ENCODE data around the gene TMEM51. TPM values are rescaled to one million over a fixed set of nuclear protein-coding genes. Genes with fewer than 3 reads are reported as not detected.
A peak's percentile ranks its signal among the peaks of the same experiment; 100 is the strongest.

The TMEM51 gene
- total and polyA plus RNA-seq, 9 of the 15 experiments (the other 6 are each of a cell fraction or from before 2014, with no cell fraction given): 0.06 to 1.4 (median 0.58) TPM

GRCh38 chr1:15104768-15105167, 48.8 kb upstream of the TMEM51 start:
- Histone ChIP-seq H3K9me3 (replicated peaks; ENCODE audit: control insufficient read depth, insufficient read depth, low read depth, low read length) (no peaks in the 10 kb centered on the region), H3K27me3 (ENCODE audit: control insufficient read depth in 2 of 2, insufficient read depth in 2 of 2, low read length in 2 of 2) (peaks cover 0 to 30% of the 10 kb centered on the region in 2 experiments; a peak in 1 of 5 replicates), H3K4me1 (replicated peaks in 1 of 2; ENCODE audit: control insufficient read depth in 2 of 2, insufficient read depth in 2 of 2, low read length in 2 of 2) (peaks cover 0 to 2% of the 10 kb centered on the region in 2 experiments; a peak in 1 of 5 replicates), H3K9ac (ENCODE audit: insufficient read depth in 1 of 2, low read depth in 2 of 2, low read length in 2 of 2) (no peak overlapping the region), H4K20me1 (replicated peaks; ENCODE audit: control insufficient read depth, insufficient read depth, low read length) (peaks cover 15% of the 10 kb centered on the region), H3K79me2 (ENCODE audit: control insufficient read depth, insufficient read depth, low read length) (no peaks in the 10 kb centered on the region), H3K9me1 (ENCODE audit: control insufficient read depth, insufficient read depth, low read length) (no peaks in the 10 kb centered on the region), H2AFZ (ENCODE audit: low read depth, low read length) (no peak overlapping the region), H3K4me2 (ENCODE audit: insufficient read depth, low read length) (no peak overlapping the region), H3K4me3 (no peak overlapping the region), H3K27ac (ENCODE audit: extremely low read depth, low read depth, low read length) (no peak overlapping the region), H3K36me3 (ENCODE audit: control insufficient read depth, insufficient read depth, low read length) (no peaks in the 10 kb centered on the region)
- ChIA-PET POLR2A (interaction anchor here (0.6 to 1.2 kb wide), 4 partner anchors 22 to 492 kb away, joined by 3 to 4 read pairs (median 3); no protein-coding TSS in a partner anchor), CTCF (ENCODE audit: low intra/inter-chr PET ratio) (no interaction called here)
- ATAC-seq: no peak
- no peak for DNase-seq (ENCODE audit: extremely low read depth in 1 of 4, low spot score in 3 of 4)
- no peak for FAIRE-seq
- in situ Hi-C loops (cut with MboI) (no loop called here), intact Hi-C loops (cut with micrococcal nuclease) (loop anchor here (5.0 to 10.0 kb wide), 2 partner anchors 360 to 1137 kb away; no protein-coding TSS in a partner anchor)
- no peak for TF ChIP-seq MYNN (IDR thresholded peaks at IDR 0.05)
- TF ChIP-seq MYNN (CRISPR knock-in tag; IDR thresholded peaks at IDR 0.05): no peak
- TF ChIP-seq ZNF324 (CRISPR knock-in tag; IDR thresholded peaks at IDR 0.05): peak; percentile 82
- no peak for TF ChIP-seq ZKSCAN1 (IDR thresholded peaks at IDR 0.05; ENCODE audit: low read depth, low read length)
- no peak for TF ChIP-seq ZNF609 (CRISPR knock-in tag; IDR thresholded peaks at IDR 0.05; ENCODE audit: borderline replicate concordance)
- TF ChIP-seq NRF1 (conservative IDR thresholded peaks at IDR 0.05 in 1 of 2, IDR thresholded peaks at IDR 0.05 in 1 of 2): no peak
- no peak for TF ChIP-seq TRIM25 (IDR thresholded peaks at IDR 0.05; ENCODE audit: borderline replicate concordance)
- no peak for TF ChIP-seq SIN3A (IDR thresholded peaks at IDR 0.05; ENCODE audit: borderline replicate concordance in 2 of 2, control insufficient read depth in 1 of 2, low read depth in 2 of 2, low read length in 2 of 2)
- BruUV-seq (replicated peaks): no TSS peak
